Measurements from ENCODE around the gene AS3MT. TPM values are rescaled to one million over a fixed set of nuclear protein-coding genes. Genes with fewer than 3 reads are reported as not detected.
"Not testable (repeated sequence)": the region's sequence is repeated elsewhere in the genome, so short reads cannot be mapped to it uniquely, and the experiment has no call there.

AS3MT gene
- total and polyA plus RNA-seq, 2 experiments from 2014 or later = 6.6 to 16.2 TPM

- no peak for TF ChIP-seq CTCF (IDR thresholded peaks at IDR 0.05; ENCODE audit: low read depth, low read length)
- no peak within 1 kb of the TSS for H3K27ac ChIP-seq
- no peaks in the 10 kb centered on the region for H3K27me3 ChIP-seq
- peak in 1 of 2 donors; percentile 65 for DNase-seq (ENCODE audit: low read depth in 1 of 2, low spot score in 1 of 2)
- H3K4me3 ChIP-seq = no peak within 1 kb of the TSS
- no peaks in the 10 kb centered on the region for H3K4me1 ChIP-seq (ENCODE audit: low read depth)
- no peaks in the 10 kb centered on the region for H3K36me3 ChIP-seq
- no peaks in the 10 kb centered on the region for H3K9me3 ChIP-seq (ENCODE audit: low read depth)
These were observed 32.0 kb upstream of the AS3MT start, which contains the start of gene CYP17A1 for GRCh38 chr10:102837230-102837721. Gene CYP17A1 (minus strand): TSS chr10:102837413. CDS start chr10:102837361, 52 bp downstream.

- H3K27ac ChIP-seq; H3K36me3 ChIP-seq; H3K4me1 ChIP-seq (ENCODE audit: low read depth); H3K9me3 ChIP-seq (ENCODE audit: low read depth); DNase-seq (ENCODE audit: low read depth in 1 of 2, low spot score in 1 of 2); H3K4me3 ChIP-seq; H3K27me3 ChIP-seq: not testable (repeated sequence)
These were observed 30.9 kb upstream of the AS3MT start for GRCh38 chr10:102838276-102838927.

- no peaks in the 10 kb centered on the region for H3K27me3 ChIP-seq
- no peak for DNase-seq (ENCODE audit: low read depth in 1 of 2, low spot score in 1 of 2)
- H3K36me3 ChIP-seq = no peaks in the 10 kb centered on the region
- no peaks in the 10 kb centered on the region for H3K9me3 ChIP-seq (ENCODE audit: low read depth)
- no peak overlapping the region for H3K4me3 ChIP-seq
- H3K27ac ChIP-seq = no peak overlapping the region
- no peaks in the 10 kb centered on the region for H3K4me1 ChIP-seq (ENCODE audit: low read depth)
- TF ChIP-seq CTCF (IDR thresholded peaks at IDR 0.05; ENCODE audit: low read depth, low read length) = no peak
These were observed 27.4 kb upstream of the AS3MT start for GRCh38 chr10:102841827-102842345.

GRCh38 chr10:102843139-102843538 is 26.1 kb upstream of the AS3MT start:
- not testable (repeated sequence) for H3K4me1 ChIP-seq (ENCODE audit: low read depth); H3K9me3 ChIP-seq (ENCODE audit: low read depth); H3K27ac ChIP-seq; DNase-seq (ENCODE audit: low read depth in 1 of 2, low spot score in 1 of 2); H3K4me3 ChIP-seq; H3K36me3 ChIP-seq; H3K27me3 ChIP-seq

GRCh38 chr10:102844190-102844776 is 25.0 kb upstream of the AS3MT start:
- H3K4me3 ChIP-seq; H3K27me3 ChIP-seq; H3K9me3 ChIP-seq (ENCODE audit: low read depth); H3K27ac ChIP-seq; H3K36me3 ChIP-seq; H3K4me1 ChIP-seq (ENCODE audit: low read depth); DNase-seq (ENCODE audit: low read depth in 1 of 2, low spot score in 1 of 2): not testable (repeated sequence)

- no peak for DNase-seq (ENCODE audit: low read depth in 1 of 2, low spot score in 1 of 2)
- no peak overlapping the region for H3K27ac ChIP-seq
- no peak for TF ChIP-seq CTCF (IDR thresholded peaks at IDR 0.05; ENCODE audit: low read depth, low read length)
- no peaks in the 10 kb centered on the region for H3K27me3 ChIP-seq
- H3K4me1 ChIP-seq (ENCODE audit: low read depth) = no peaks in the 10 kb centered on the region
- H3K9me3 ChIP-seq (ENCODE audit: low read depth) = no peaks in the 10 kb centered on the region
- H3K4me3 ChIP-seq = no peak overlapping the region
- no peaks in the 10 kb centered on the region for H3K36me3 ChIP-seq
These were observed 23.8 kb upstream of the AS3MT start for GRCh38 chr10:102845352-102845902.

- DNase-seq (ENCODE audit: low read depth in 1 of 2, low spot score in 1 of 2) = no peak
- H3K9me3 ChIP-seq (ENCODE audit: low read depth) = no peaks in the 10 kb centered on the region
- H3K4me3 ChIP-seq = no peak overlapping the region
- H3K4me1 ChIP-seq (ENCODE audit: low read depth) = no peaks in the 10 kb centered on the region
- H3K27me3 ChIP-seq = no peaks in the 10 kb centered on the region
- TF ChIP-seq CTCF (IDR thresholded peaks at IDR 0.05; ENCODE audit: low read depth, low read length) = no peak
- no peak overlapping the region for H3K27ac ChIP-seq
- H3K36me3 ChIP-seq = no peaks in the 10 kb centered on the region
These were observed 19.2 kb upstream of the AS3MT start for GRCh38 chr10:102850025-102850518.

GRCh38 chr10:102853237-102853636 is 16.0 kb upstream of the AS3MT start:
- not testable (repeated sequence) for H3K4me3 ChIP-seq; H3K9me3 ChIP-seq (ENCODE audit: low read depth); H3K36me3 ChIP-seq; H3K4me1 ChIP-seq (ENCODE audit: low read depth); H3K27me3 ChIP-seq; DNase-seq (ENCODE audit: low read depth in 1 of 2, low spot score in 1 of 2); H3K27ac ChIP-seq

- H3K27me3 ChIP-seq; H3K36me3 ChIP-seq; H3K9me3 ChIP-seq (ENCODE audit: low read depth); H3K4me3 ChIP-seq; H3K27ac ChIP-seq; H3K4me1 ChIP-seq (ENCODE audit: low read depth): not testable (repeated sequence)
- peak in 1 of 2 donors; percentile 94 for DNase-seq (ENCODE audit: low read depth in 1 of 2, low spot score in 1 of 2)
These were observed 13.4 kb upstream of the AS3MT start for GRCh38 chr10:102855731-102856436.
